Naive thymus-derived CD8-positive, alpha-beta T cell (primary cell): ENCODE measurements around the gene DHRS4L2. TPM values are rescaled to one million over a fixed set of nuclear protein-coding genes. Genes with fewer than 3 reads are reported as not detected.
"Not testable (repeated sequence)": the region's sequence is repeated elsewhere in the genome, so short reads cannot be mapped to it uniquely, and the experiment has no call there.

ENCODE experiments used
- ATAC-seq, 2 donors: fragments of 150-1000 bp; cut with Tn5 transposase in 1 of 2; sonication (Bioruptor Pico), chemical (Tn5 transposase) in 1 of 2; 1 replicate in 1 of 2; 2 replicates in 1 of 2; pipeline ENCODE4 v1.10.0; 2021; ENCODE audit warnings: mild to moderate bottlenecking in 2 of 2, moderate library complexity in 2 of 2
- POLR2A ChIA-PET: fragments of 350-600 bp; sonication (Branson Sonifier 250); formaldehyde crosslinking; loops from one replicate; lab custom pipeline; 2021; ENCODE audit warnings: antibody characterized with exemption; lab: Charles Lee
- DNase-seq, 10 donors: peaks; one replicate each; pipeline versions ENCODE4 v3.0.0 to v3.0.0-alpha.2; 2020 to 2022
- H3K27ac Mint-ChIP-seq, 10 donors: one replicate each; pipeline ENCODE4 v1.8.0; 2020 to 2022; ENCODE audit warnings: mild to moderate bottlenecking in 10 of 10, mixed read lengths in 10 of 10, moderate library complexity in 4 of 10, inconsistent platforms in 1 of 10
- H3K27me3 Mint-ChIP-seq, 5 donors: one replicate each; pipeline ENCODE4 v1.8.0; 2021 to 2022; ENCODE audit warnings: mixed read lengths in 5 of 5
- H3K36me3 Mint-ChIP-seq, 3 donors: one replicate each; pipeline ENCODE4 v1.8.0; 2020 to 2022; ENCODE audit warnings: mixed read lengths in 3 of 3, mild to moderate bottlenecking in 2 of 3, inconsistent platforms in 1 of 3
- H3K4me1 Mint-ChIP-seq, 4 donors: one replicate each; pipeline ENCODE4 v1.8.0; 2021 to 2022; ENCODE audit warnings: mixed read lengths in 4 of 4
- H3K4me3 Mint-ChIP-seq, 10 donors: one replicate each; pipeline ENCODE4 v1.8.0; 2020 to 2022; ENCODE audit warnings: mild to moderate bottlenecking in 10 of 10, mixed read lengths in 10 of 10, moderate library complexity in 6 of 10, inconsistent platforms in 1 of 10
- H3K9me3 Mint-ChIP-seq, 9 donors: one replicate each; pipeline ENCODE4 v1.8.0; 2020 to 2022; ENCODE audit warnings: mixed read lengths in 9 of 9, mild to moderate bottlenecking in 3 of 9, inconsistent platforms in 1 of 9, moderate library complexity in 1 of 9
- polyA plus RNA-seq, 3 donors: library from polyadenylated mRNA; unstranded; fragments of 300-500 nt; fragmentation: Illumina TruSeq; gene quantifications; one replicate each; pipeline ENCODE4 v1.2.3, GENCODE V29; 2021
- total RNA-seq, 8 experiments: library from RNA in 2 of 8; stranded (reverse) in 2 of 8; gene quantifications; one replicate each; pipeline ENCODE4 v1.2.3 and lab custom pipeline; 2021 to 2026

Gene DHRS4L2
- total and polyA plus RNA-seq, 5 experiments from 2014 or later = 10.9 to 24.0 (median 17.3) TPM

DNA sequence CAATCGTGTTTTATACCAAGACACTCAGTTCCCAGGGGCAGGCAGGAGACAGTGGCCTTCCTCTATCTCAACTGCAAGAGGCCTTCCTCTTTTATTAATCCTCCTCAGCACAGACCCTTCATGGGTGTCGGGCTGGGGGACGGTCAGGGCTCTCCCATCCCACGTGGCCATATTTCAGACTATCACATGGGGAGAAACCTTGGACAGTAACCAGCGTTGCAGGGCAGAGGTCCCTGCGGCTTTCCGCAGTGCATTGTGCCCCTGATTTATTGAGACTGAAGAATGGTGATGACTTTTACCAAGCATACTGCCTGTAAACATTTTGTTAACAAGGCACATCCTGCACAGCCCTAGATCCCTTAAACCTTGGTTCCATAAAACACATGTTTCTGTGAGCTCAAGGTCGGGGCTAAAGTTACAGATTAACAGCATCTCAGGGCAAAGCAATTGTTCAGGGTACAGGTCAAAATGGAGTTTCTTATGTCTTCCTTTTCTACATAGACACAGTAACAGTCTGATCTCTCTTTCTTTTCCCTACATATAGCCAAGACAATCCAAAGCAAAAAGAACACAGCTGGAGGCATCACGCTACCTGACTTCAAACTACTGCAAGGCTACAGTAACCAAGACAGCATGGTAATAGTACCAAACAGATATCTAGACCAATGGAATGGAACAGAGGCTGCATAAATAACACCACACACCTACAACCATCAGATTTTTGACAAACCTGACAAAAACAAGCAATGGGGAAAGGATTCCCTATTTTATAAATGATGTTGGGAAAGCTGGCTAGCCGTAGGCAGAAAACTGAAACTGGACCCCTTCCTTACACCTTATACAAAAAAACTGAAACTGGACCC is 6.5 kb upstream of the DHRS4L2 start:
- peaks cover 0 to 19% (median 13%) of the 10 kb centered on the region in 3 donors for H3K36me3 Mint-ChIP-seq
- H3K27ac Mint-ChIP-seq = peak overlapping the region in 1 of 10 donors; percentile 62
- POLR2A ChIA-PET, H3K9me3 Mint-ChIP-seq, ATAC-seq, H3K4me3 Mint-ChIP-seq, DNase-seq, H3K27me3 Mint-ChIP-seq: not testable (repeated sequence)
- peaks cover 1 to 10% (median 7%) of the 10 kb centered on the region in 4 donors for H3K4me1 Mint-ChIP-seq

DNA sequence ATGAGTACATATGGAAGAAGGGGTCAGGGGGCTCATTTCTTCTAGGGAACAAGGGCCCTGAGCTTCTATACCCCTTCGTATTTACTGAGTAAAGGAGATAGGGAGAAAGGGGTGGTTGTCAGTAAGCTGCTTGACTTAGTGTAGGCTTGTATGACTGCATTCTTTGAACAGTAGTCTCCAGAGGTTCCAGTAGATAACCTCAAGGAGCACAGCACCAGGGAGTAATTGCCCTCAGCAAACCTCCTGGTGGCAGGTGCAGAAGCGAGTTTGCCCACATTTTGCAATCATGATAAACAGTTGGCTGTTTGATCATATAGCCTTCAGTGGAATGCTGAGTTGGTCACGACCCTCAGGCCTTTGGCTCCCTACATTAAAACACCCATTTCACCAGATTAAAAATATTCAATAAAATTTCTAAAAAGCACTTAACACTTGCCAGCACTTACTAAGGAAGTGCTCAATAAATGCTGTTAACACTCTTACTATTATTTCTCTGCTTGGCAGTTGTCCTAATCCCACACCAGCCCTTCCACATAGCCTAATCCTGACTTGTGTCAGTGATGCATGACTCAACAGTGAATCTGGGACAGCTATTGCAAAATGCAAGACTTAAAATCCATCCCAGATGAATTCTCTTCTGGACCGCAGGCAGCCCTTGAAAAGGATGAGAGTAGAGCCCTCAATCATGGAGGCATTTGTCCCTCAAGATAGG is 3.7 kb upstream of the DHRS4L2 start:
- H3K4me3 Mint-ChIP-seq = no peak overlapping the region
- H3K9me3 Mint-ChIP-seq = no peaks in the 10 kb centered on the region
- ATAC-seq (no peak), DNase-seq (no peak)
- H3K27ac Mint-ChIP-seq = peak overlapping the region in 1 of 10 donors; percentile 33
- H3K4me1 Mint-ChIP-seq = peaks cover 4 to 30% (median 28%) of the 10 kb centered on the region in 4 donors
- POLR2A ChIA-PET = interaction anchor here (0.7 kb wide), 2 partner anchors 113 to 176 kb away, joined by 4 to 6 read pairs; no protein-coding TSS in a partner anchor
- H3K27me3 Mint-ChIP-seq = no peaks in the 10 kb centered on the region
- peaks cover 0 to 19% (median 13%) of the 10 kb centered on the region in 3 donors for H3K36me3 Mint-ChIP-seq

DNA sequence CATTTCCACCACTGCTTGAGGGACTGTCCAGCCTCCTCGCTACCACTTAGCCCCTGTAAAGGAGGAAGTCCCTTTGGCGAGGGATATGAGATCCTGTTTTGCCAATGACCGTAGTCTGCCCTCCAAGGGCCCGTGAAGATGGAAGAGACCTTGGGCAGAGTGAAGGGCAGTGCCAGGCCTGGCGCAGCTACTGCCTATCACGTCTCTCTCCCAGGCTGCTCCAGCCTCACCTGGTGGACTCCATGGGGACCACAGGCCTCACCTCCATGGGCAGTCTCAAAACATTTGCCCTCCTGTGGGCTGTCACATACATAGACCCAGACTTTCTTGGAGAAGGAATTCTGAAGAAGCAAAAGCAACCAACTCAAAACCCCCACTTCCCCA is 514 bp upstream of the DHRS4L2 start:
- POLR2A ChIA-PET = not testable (repeated sequence)
- peak overlapping the region in 4 of 10 donors; percentile 40 to 91 (median 74) for H3K27ac Mint-ChIP-seq

DNA sequence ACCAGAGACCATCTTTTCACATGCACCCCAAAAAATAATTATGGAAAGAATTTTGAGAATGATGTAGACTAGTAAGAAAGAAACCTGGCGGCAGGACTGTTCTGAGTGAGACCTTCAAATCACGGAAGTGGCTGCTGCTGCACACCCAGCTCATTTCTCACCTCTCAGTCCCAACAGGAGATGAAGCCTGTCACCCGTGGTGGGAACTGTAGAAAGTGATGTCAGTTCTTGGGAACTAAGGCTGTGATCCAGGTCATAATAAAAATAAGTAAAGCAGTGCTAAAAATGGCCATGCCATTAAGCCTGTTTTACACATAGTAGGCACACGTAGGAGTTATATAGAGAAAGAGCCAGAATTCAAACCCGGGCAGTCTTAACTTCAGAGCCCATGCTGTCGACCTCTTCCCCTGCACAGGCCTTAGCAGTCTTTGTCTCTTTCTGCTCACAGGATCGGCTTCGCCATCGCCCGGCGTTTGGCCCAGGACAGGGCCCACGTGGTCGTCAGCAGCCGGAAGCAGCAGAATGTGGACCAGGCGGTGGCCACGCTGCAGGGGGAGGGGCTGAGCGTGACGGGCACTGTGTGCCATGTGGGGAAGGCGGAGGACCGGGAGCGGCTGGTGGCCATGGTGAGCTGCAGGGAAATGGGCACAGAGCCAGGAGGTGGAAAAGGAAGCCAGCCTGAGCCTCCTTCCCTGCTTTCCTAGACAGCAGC is 1.2 kb downstream of the DHRS4L2 start:
- Mint-ChIP-seq H3K27ac (peak overlapping the region in 6 of 10 donors; percentile 37 to 87 (median 76)), H3K4me3 (peak overlapping the region in 9 of 10 donors; percentile 18 to 86 (median 75)), H3K4me1 (peaks cover 4 to 30% (median 25%) of the 10 kb centered on the region in 4 donors)
- H3K36me3 Mint-ChIP-seq, H3K27me3 Mint-ChIP-seq, H3K9me3 Mint-ChIP-seq, POLR2A ChIA-PET, ATAC-seq, DNase-seq: not testable (repeated sequence)

More for the DNA sequence above, 514 bp upstream of the DHRS4L2 start:
- Mint-ChIP-seq H3K4me3 (peak overlapping the region; percentile 66 to 87 (median 75)), H3K4me1 (peaks cover 4 to 30% (median 25%) of the 10 kb centered on the region in 4 donors)
- H3K9me3 Mint-ChIP-seq, H3K27me3 Mint-ChIP-seq, DNase-seq, H3K36me3 Mint-ChIP-seq: not testable (repeated sequence)
- ATAC-seq = peak; percentile 17 to 20

DNA sequence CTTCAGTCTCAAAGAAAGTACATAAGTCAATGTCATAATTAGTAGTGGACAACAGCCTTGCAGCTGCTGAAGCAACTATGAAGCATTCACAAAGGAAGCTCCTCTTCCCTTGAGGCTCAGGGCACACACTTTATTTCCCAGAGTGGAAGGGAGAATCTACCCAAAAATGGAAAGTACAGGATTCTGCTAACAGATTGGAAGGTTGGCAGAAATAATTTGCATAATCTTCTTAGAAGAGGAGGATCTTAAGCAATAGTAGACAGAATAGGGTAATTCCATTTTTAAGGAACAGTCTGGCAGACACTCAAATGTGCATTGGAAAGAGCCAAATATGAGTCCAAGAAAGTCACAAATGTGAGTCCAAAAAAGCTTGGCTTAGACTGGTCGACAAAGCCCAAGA is 2.2 kb downstream of the DHRS4L2 start:
- not testable (repeated sequence) for ATAC-seq, H3K4me3 Mint-ChIP-seq, H3K27me3 Mint-ChIP-seq

DNA sequence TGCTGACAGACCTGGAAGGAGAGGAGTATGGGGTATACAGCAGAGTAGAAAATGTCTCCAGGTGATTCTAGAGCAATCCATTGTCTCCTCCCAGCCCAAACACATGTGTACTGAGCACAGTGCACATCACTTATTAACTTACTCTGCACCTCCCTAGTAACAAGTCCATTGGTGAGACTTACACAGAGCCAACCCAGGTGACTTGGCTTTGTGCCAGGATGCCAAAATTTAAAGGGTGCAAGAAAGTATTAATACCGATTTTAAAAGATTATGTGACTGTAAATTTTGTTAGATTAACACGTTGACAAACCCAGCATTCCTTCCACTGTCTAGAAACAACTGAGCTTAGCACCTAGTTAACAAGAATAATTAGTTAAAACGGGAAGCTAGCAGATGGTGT is 4.3 kb downstream of the DHRS4L2 start:
- DNase-seq, ATAC-seq, H3K4me3 Mint-ChIP-seq, H3K27me3 Mint-ChIP-seq, POLR2A ChIA-PET, H3K36me3 Mint-ChIP-seq, H3K27ac Mint-ChIP-seq, H3K9me3 Mint-ChIP-seq: not testable (repeated sequence)
- peaks cover 4 to 18% (median 15%) of the 10 kb centered on the region in 4 donors for H3K4me1 Mint-ChIP-seq

More for the DNA sequence above, 2.2 kb downstream of the DHRS4L2 start:
- H3K36me3 Mint-ChIP-seq, DNase-seq, POLR2A ChIA-PET, H3K9me3 Mint-ChIP-seq, H3K27ac Mint-ChIP-seq: not testable (repeated sequence)
- peaks cover 5 to 30% (median 25%) of the 10 kb centered on the region in 4 donors for H3K4me1 Mint-ChIP-seq

DNA sequence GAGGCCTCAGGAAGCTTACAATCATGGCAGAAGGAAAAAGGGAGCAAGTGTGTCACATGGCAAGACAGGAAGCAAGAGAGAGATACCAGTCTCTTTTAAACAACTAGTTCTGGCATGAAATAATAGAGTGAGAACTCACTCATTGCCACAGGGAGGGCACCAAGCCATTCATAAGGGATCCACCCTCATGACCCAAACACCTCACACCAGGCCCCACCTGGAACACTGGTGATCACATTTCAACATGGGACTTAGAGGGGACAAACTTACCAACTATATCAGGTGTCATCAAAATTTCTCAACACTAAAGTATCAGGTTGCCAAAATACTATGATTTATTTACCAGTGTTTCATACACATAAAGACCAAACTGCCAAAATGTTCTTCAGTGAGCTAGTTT is 7.3 kb downstream of the DHRS4L2 start:
- H3K27ac Mint-ChIP-seq, DNase-seq, H3K27me3 Mint-ChIP-seq, H3K4me1 Mint-ChIP-seq, H3K9me3 Mint-ChIP-seq, H3K36me3 Mint-ChIP-seq, ATAC-seq, POLR2A ChIA-PET, H3K4me3 Mint-ChIP-seq: not testable (repeated sequence)

DNA sequence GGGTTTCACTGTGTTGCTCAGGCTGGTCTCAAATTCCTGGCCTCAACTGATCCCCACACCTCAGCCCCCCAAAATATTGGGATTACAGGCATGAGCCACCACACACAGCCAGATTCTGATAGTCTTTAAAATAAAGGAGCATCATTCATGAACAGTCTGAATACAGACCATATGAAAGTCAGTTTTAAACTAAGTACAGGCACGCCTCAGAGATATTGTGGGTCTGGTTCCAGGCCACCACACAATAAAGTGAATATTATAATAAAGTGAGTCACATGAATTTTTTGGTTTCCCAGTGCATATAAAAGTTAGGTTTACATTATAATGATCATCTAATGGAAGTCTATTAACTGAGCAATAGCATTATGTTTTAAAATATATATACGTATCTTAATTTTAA is 8.1 kb downstream of the DHRS4L2 start:
- H3K27me3 Mint-ChIP-seq, H3K4me3 Mint-ChIP-seq, DNase-seq, H3K9me3 Mint-ChIP-seq, H3K27ac Mint-ChIP-seq, POLR2A ChIA-PET, ATAC-seq, H3K4me1 Mint-ChIP-seq, H3K36me3 Mint-ChIP-seq: not testable (repeated sequence)

DNA sequence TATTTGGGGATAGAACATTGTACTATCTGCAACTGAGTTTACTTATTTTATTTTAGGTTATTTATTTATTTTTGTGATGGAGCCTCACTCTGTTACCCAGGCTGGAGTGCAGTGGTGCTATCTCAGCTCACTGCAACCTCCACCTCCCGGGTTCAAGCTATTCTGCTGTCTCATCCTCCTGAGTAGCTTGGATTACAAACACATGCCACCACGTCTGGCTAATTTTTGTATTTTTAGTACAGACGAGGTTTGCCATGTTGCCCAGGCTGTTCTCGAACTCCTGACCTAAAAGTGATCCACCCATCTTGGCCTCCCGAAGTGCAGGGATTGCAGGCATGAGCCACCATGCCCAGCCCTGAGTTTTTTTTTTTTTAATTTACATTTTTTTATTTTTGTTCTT is 10.9 kb downstream of the DHRS4L2 start:
- H3K4me3 Mint-ChIP-seq, ATAC-seq, H3K36me3 Mint-ChIP-seq: not testable (repeated sequence)

DNA sequence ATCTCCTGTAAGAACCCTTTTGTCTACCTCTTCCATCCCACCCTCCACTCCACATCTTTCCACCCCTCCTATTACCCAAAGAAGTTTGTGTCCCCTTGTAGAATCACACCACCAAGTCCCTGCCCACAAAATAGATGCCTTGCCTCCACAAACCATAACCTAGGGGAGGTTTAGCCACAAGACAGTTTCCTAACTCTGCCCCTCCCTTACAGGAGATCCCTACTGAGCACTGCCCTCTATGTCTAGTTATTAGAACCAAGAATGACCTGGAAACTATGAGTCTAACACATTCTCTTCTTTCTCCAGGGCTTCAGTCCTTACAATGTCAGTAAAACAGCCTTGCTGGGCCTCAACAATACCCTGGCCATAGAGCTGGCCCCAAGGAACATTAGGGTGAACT is 12.3 kb downstream of the DHRS4L2 start:
- H3K27me3 Mint-ChIP-seq, H3K27ac Mint-ChIP-seq, H3K36me3 Mint-ChIP-seq, DNase-seq, POLR2A ChIA-PET, H3K4me1 Mint-ChIP-seq, H3K4me3 Mint-ChIP-seq, ATAC-seq, H3K9me3 Mint-ChIP-seq: not testable (repeated sequence)

More for the DNA sequence above, 10.9 kb downstream of the DHRS4L2 start:
- DNase-seq, H3K27me3 Mint-ChIP-seq, H3K27ac Mint-ChIP-seq, H3K9me3 Mint-ChIP-seq, POLR2A ChIA-PET, H3K4me1 Mint-ChIP-seq: not testable (repeated sequence)

DNA sequence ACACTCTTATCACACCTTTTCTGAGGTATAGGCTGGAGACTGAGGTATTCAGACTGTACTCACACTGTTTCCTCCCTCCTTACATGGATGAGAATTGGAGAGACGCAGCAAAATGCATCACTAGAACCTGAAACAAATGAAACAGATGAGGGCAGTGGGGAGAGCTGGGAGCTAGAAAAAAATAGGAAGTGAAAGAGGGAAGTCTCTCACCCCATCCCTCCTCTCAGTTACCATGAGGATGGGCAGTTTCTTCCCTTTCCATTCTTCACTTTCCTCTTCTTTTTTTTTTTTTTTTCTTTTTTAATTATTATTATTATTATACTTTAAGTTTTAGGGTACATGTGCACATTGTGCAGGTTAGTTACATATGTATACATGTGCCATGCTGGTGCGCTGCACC is 12.9 kb downstream of the DHRS4L2 start:
- DNase-seq, ATAC-seq, H3K27ac Mint-ChIP-seq, H3K4me1 Mint-ChIP-seq, POLR2A ChIA-PET, H3K36me3 Mint-ChIP-seq, H3K9me3 Mint-ChIP-seq, H3K4me3 Mint-ChIP-seq, H3K27me3 Mint-ChIP-seq: not testable (repeated sequence)

DNA sequence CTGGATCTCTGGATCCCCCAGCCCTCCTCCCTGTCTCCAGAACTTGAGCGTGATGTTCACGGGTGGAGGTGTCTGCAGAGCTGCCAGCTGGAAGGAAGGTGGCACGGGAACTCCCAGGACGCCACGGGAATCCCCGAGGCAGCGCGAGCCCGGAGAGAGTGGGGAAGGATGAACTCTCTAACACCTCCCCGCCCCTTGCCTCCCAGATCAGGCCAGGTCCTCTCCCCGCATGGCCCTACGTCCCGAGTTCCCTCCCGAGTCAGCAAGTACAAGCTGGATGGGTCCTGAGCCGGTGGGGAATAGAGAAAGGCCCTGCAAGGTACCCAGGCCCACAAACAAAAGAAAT is 17.7 kb downstream of the DHRS4L2 start:
- H3K9me3 Mint-ChIP-seq, H3K36me3 Mint-ChIP-seq, H3K27me3 Mint-ChIP-seq, DNase-seq: not testable (repeated sequence)
- peak overlapping the region in 2 of 10 donors; percentile 67 to 82 for H3K27ac Mint-ChIP-seq
- POLR2A ChIA-PET = interaction anchor here (0.9 to 1.1 kb wide), 2 partner anchors 20 to 75 kb away, joined by 3 to 5 read pairs; no protein-coding TSS in a partner anchor
- ATAC-seq = peak; percentile 4 to 33
- peaks cover 24 to 42% (median 37%) of the 10 kb centered on the region in 4 donors for H3K4me1 Mint-ChIP-seq
- H3K4me3 Mint-ChIP-seq = peak overlapping the region in 8 of 10 donors; percentile 47 to 79 (median 60)
